SK-N-SH treated with all-trans-retinoic acid at 6 μM for 48 hours (cell line): ENCODE measurements around the gene UCP2.

ENCODE experiments used
- CSRNP3 ChIP-seq: fragments of 250-450 bp; sonication (Bioruptor Pico); IDR thresholded peaks from 2 replicates; pipeline ENCODE4 v1.5.1; 2021; ENCODE audit warnings: mild to moderate bottlenecking, moderate library complexity
- ESRRG ChIP-seq: fragments of 250-450 bp; sonication (Bioruptor Pico); IDR thresholded peaks from 2 replicates; pipeline ENCODE4 v1.6.1; 2021; ENCODE audit warnings: mild to moderate bottlenecking
- ISL1 ChIP-seq: fragments of 250-450 bp; sonication (Bioruptor Pico); IDR thresholded peaks from 2 replicates; pipeline ENCODE4 v2.1.2; 2022; ENCODE audit warnings: mild to moderate bottlenecking, moderate library complexity
- OSR1 ChIP-seq: fragments of 250-450 bp; sonication (Bioruptor Pico); IDR thresholded peaks from 2 replicates; pipeline ENCODE4 v1.8.0; 2022; ENCODE audit warnings: moderate library complexity, mild to moderate bottlenecking, inconsistent platforms
- PATZ1 ChIP-seq: fragments of 250-450 bp; sonication (Bioruptor Pico); IDR thresholded peaks from 2 replicates; pipeline ENCODE4 v1.8.0; 2020; ENCODE audit warnings: mild to moderate bottlenecking, moderate library complexity, borderline replicate concordance
- RARB ChIP-seq: fragments of 250-450 bp; sonication (Bioruptor Pico); IDR thresholded peaks from 2 replicates; pipeline ENCODE4 v1.8.0; 2021; ENCODE audit warnings: mild to moderate bottlenecking, moderate library complexity
- SNAI2 ChIP-seq: fragments of 250-450 bp; sonication (Bioruptor Pico); IDR thresholded peaks from 2 replicates; pipeline ENCODE4 v1.5.0; 2020; ENCODE audit warnings: mild to moderate bottlenecking, moderate library complexity
- TCF4 ChIP-seq: fragments of 250-450 bp; sonication (Bioruptor Pico); IDR thresholded peaks from 2 replicates; pipeline ENCODE4 v1.8.0; 2021; ENCODE audit warnings: mild to moderate bottlenecking, moderate library complexity, borderline replicate concordance
- ZC3H10 ChIP-seq: fragments of 250-450 bp; sonication (Bioruptor Pico); IDR thresholded peaks from 2 replicates; pipeline ENCODE4 v1.5.1; 2021; ENCODE audit warnings: mild to moderate bottlenecking, moderate library complexity
- ZFP3 ChIP-seq: fragments of 250-450 bp; sonication (Bioruptor Pico); IDR thresholded peaks from 2 replicates; pipeline ENCODE4 v1.5.0; 2020; ENCODE audit warnings: mild to moderate bottlenecking, moderate library complexity
- ZFP30 ChIP-seq: fragments of 450-650 bp; formaldehyde crosslinking; IDR thresholded peaks from 2 replicates; pipeline ENCODE4 v1.5.0; 2022; ENCODE audit warnings: mild to moderate bottlenecking, moderate library complexity
- ZNF565 ChIP-seq: fragments of 450-650 bp; formaldehyde crosslinking; conservative IDR thresholded peaks from 2 replicates; pipeline ENCODE4 v1.5.0; 2020; ENCODE audit warnings: low read depth, mild to moderate bottlenecking, moderate library complexity

- no peak for TF ChIP-seq RARB (CRISPR knock-in tag)
- TF ChIP-seq PATZ1 (CRISPR knock-in tag) = no peak
- TF ChIP-seq ZFP30 = no peak
- no peak for TF ChIP-seq CSRNP3 (CRISPR knock-in tag)
- TF ChIP-seq ESRRG (CRISPR knock-in tag) = no peak
- no peak for TF ChIP-seq ISL1 (CRISPR knock-in tag)
- no peak for TF ChIP-seq OSR1 (CRISPR knock-in tag)
- TF ChIP-seq ZC3H10 (CRISPR knock-in tag) = no peak
- TF ChIP-seq SNAI2 (CRISPR knock-in tag) = no peak
- no peak for TF ChIP-seq ZFP3
- TF ChIP-seq ZNF565 = no peak
- no peak for TF ChIP-seq TCF4 (CRISPR knock-in tag)
Measured at GRCh38 chr11:74018331-74019005, 35.8 kb upstream of the UCP2 start.
